Brain microvascular endothelial cell (primary cell): Measurements from ENCODE around the gene MTCL1.
A peak's percentile ranks its signal among the peaks of the same experiment; 100 is the strongest.

Experiments
- DNase-seq: peaks from one replicate; pipeline ENCODE4 v3.0.0-alpha.2; 2020
- H3K27ac ChIP-seq: fragments of 250-450 bp; sonication (Bioruptor Pico); 2 replicates; pipeline ENCODE4 v1.5.1; 2020; ENCODE audit warnings: mild to moderate bottlenecking, moderate library complexity
- H3K27me3 ChIP-seq: fragments of 250-450 bp; sonication (Bioruptor Pico); replicated peaks from 2 replicates; pipeline ENCODE4 v1.5.1; 2020; ENCODE audit warnings: mild to moderate bottlenecking
- H3K36me3 ChIP-seq: fragments of 250-450 bp; sonication (Bioruptor Pico); replicated peaks from 2 replicates; pipeline ENCODE4 v1.5.1; 2020; ENCODE audit warnings: mild to moderate bottlenecking
- H3K4me3 ChIP-seq: 2 replicates; pipeline ENCODE4 v1.5.1; 2011; ENCODE audit warnings: low read depth, mild to moderate bottlenecking, control low read depth, low read length, moderate library complexity
- in situ Hi-C: cut with HindIII; loops from 2 replicates; pipeline ENCODE4 v1.10.0; 2017; ENCODE audit warnings: low sequenced_read_pairs, low pct_ligation_motif_present
- TF ChIP-seq, protein P1 (sequence below): IDR thresholded peaks from 2 replicates; pipeline ENCODE4 v1.5.1; 2011; ENCODE audit warnings: low read depth, mild to moderate bottlenecking, moderate library complexity, low read length, control low read depth, inconsistent platforms; ENCODE audit errors: missing control alignments

MTCL1 gene

DNA sequence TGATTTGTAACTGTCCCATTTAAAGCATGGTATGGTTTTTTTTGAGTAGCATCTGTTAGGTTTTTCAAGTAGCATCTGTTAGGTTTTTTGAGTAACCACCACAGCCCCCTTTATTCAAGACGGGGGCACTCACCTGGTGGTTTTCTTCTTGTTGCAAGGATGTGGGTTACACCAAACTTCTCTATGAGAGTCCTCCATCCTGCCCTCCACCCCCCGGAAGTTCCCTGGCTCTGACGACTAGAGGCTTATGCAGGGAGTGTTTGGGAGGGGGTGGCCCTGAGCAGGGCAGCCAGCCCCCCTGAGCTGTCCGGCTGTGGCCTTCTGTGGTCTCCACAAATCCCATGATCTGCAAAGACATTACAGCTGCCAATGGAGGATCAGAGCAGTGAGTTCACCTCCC, 39.3 kb downstream of the MTCL1 start:
- peaks cover 13% of the 10 kb centered on the region for H3K36me3 ChIP-seq
- TF ChIP-seq, protein P1, sequence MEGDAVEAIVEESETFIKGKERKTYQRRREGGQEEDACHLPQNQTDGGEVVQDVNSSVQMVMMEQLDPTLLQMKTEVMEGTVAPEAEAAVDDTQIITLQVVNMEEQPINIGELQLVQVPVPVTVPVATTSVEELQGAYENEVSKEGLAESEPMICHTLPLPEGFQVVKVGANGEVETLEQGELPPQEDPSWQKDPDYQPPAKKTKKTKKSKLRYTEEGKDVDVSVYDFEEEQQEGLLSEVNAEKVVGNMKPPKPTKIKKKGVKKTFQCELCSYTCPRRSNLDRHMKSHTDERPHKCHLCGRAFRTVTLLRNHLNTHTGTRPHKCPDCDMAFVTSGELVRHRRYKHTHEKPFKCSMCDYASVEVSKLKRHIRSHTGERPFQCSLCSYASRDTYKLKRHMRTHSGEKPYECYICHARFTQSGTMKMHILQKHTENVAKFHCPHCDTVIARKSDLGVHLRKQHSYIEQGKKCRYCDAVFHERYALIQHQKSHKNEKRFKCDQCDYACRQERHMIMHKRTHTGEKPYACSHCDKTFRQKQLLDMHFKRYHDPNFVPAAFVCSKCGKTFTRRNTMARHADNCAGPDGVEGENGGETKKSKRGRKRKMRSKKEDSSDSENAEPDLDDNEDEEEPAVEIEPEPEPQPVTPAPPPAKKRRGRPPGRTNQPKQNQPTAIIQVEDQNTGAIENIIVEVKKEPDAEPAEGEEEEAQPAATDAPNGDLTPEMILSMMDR, result no peak
- H3K27ac ChIP-seq, result no peak overlapping the region
- DNase-seq, result no peak
- no peaks in the 10 kb centered on the region for H3K27me3 ChIP-seq
- no peak overlapping the region for H3K4me3 ChIP-seq
- in situ Hi-C loops, result no loop called here

DNA sequence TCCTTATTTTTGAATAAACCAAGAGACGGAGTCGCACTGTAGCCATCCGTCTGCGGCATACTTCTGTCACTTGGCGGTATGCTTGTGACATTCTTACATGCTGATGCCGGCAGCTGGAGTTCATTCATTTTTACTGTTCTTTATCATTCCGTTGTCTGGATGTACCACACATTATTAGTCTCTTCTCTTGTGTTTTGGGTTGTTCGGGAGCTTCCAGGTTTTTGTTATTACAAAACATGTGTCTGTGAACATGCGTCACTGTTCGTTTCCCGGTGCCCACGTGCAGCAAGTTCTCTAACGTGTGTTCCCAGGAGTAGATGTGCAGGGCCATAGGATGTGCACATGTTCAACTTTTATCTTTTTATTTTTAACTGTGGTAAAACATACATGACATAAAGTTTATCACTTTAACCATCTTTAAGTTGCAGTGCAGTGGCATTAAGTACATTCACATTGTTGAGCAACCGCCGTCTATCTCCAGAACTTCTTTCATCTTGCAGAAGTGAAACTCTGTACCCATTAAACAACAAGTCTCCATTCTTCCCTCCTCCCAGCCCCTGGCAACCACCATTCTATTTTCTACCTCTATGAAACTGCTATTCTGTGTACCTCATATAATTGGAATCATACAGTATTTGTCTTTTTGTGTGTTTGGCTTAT, 40.1 kb downstream of the MTCL1 start:
- no peak overlapping the region for H3K27ac ChIP-seq
- TF ChIP-seq, protein P1, result no peak
- H3K36me3 ChIP-seq, result peaks cover 10% of the 10 kb centered on the region
- in situ Hi-C loops, result no loop called here
- no peaks in the 10 kb centered on the region for H3K27me3 ChIP-seq
- H3K4me3 ChIP-seq, result no peak overlapping the region
- DNase-seq, result no peak

DNA sequence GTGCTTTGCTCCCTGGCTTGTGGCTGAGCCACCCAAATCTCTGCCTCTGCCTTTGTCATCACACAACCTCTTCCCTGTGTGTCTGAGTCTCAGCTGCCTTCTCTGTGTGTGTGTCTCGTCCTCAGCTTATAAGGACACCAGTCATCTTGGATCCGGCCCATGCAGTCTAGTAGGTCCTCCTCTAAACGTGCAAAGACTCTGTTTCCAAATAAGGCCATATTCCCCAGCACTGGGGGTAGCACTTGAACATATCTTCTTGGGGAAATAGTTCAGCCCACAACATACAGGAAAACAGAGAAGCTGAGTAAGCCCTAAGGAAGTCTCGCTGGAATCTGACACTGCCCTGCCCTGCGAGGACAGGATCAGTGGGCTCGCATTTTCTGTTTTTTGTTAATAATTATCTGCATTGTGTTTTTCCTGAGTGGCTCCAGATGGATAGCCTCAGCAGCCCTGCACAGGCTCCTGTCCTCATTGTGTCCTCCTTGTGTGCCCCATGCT, 42.1 kb downstream of the MTCL1 start:
- H3K4me3 ChIP-seq, result no peak overlapping the region
- TF ChIP-seq, protein P1, result no peak
- H3K27ac ChIP-seq, result peak overlapping the region; percentile 80
- H3K27me3 ChIP-seq, result no peaks in the 10 kb centered on the region
- DNase-seq, result peak; percentile 93
- H3K36me3 ChIP-seq, result peaks cover 7% of the 10 kb centered on the region
- in situ Hi-C loops, result no loop called here

DNA sequence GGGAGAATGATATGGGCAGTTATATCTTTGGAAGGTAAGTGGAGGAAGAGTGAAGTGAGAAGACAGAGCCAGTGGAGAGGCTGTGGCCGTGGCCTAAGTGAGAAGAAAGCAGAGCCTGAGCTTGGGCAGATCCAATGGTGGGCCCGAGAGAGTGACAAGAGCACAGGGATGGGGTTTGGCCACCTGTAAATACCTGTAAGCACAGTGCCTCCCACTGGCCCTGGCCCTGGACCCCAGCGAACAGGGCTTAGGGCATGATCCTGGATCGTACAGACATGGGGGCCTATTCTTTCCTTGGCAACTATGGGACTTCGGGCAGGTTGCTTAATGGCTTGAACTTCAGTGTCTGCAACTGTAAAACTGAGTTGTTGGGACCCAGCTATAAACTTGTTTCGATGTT, 44.1 kb downstream of the MTCL1 start:
- no peak overlapping the region for H3K4me3 ChIP-seq
- in situ Hi-C loops, result no loop called here
- TF ChIP-seq, protein P1, result no peak
- no peaks in the 10 kb centered on the region for H3K27me3 ChIP-seq
- no peak overlapping the region for H3K27ac ChIP-seq
- no peak for DNase-seq
- peaks cover 7% of the 10 kb centered on the region for H3K36me3 ChIP-seq

DNA sequence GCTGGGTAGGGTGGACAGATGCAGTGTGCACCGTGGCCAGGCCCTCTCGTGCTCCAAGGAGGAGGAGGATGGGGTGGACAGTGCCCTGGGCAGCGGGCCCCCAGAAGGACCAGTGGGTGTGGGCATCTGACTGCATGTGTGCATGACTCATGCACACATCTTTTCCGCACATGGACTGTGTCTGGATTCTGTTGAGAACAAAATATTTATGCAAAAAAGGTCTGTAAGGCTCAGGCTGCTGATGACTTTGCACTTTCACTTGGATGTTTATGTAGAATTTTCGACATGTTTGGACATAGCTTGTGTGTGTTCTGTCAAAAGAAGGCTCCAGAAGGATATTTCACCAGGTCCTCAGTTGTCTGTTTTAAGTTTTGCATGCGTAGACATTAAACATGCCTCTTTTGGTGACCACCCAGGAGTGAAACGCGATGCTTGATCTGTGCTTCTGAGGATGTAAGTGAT, 45.6 kb downstream of the MTCL1 start:
- DNase-seq, result peak; percentile 70
- Histone ChIP-seq H3K4me3 (no peak overlapping the region), H3K27me3 (no peaks in the 10 kb centered on the region), H3K27ac (peak overlapping the region; percentile 88), H3K36me3 (peaks cover 4% of the 10 kb centered on the region)
- TF ChIP-seq, protein P1, result no peak
- in situ Hi-C loops, result no loop called here

DNA sequence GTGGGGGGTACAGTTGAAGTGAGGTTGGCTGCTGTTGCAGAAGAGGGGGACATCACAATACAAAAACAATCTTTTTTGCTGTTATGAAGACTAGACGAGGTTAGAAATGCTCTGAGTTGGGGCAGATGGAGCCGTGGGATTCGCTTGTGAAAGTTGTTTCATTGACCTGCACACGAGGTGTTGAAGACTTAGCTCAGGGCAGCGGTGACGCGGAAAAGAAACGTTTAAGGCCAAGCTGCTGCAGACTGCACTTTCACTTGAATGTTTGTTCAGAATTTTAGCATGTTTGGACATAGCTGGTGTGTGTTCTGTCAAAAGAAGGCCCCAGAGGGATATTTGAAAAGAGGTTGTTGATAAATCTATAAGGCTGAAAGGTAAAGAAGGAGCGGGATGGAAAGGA, 46.3 kb downstream of the MTCL1 start:
- Histone ChIP-seq H3K27ac (peak overlapping the region; percentile 88), H3K36me3 (peaks cover 4% of the 10 kb centered on the region), H3K27me3 (no peaks in the 10 kb centered on the region), H3K4me3 (no peak overlapping the region)
- in situ Hi-C loops, result no loop called here
- no peak for DNase-seq
- TF ChIP-seq, protein P1, result no peak
